Heart right ventricle (tissue), 16 donors: ENCODE measurements around the gene EEF1G. TPM values are rescaled to one million over a fixed set of nuclear protein-coding genes. Genes with fewer than 3 reads are reported as not detected.

ENCODE experiments used
- ATAC-seq, 8 donors: fragments of 200-7000 bp; cut with Tn5 transposase; one replicate each; pipeline ENCODE4 v1.9.1; 2020; ENCODE audit warnings: mild to moderate bottlenecking in 8 of 8, moderate library complexity in 8 of 8, moderate number of reproducible peaks in 1 of 8
- DNase-seq, 2 donors: peaks; one replicate each; pipeline ENCODE4 v3.0.0-alpha.2; 2020
- H3K27ac ChIP-seq, 10 donors: fragments of 200-600 bp; sonication (generic) in 2 of 10; one replicate each; pipeline versions ENCODE4 v1.5.0 to v1.8.0; 2020 to 2022; ENCODE audit warnings: mild to moderate bottlenecking in 3 of 10
- H3K27me3 ChIP-seq, 7 donors: fragments of 200-600 bp; one replicate each; pipeline ENCODE4 v1.8.0; 2021 to 2022; ENCODE audit warnings: mild to moderate bottlenecking in 2 of 7
- H3K36me3 ChIP-seq, 9 donors: fragments of 200-600 bp; sonication (generic) in 1 of 9; one replicate each; pipeline versions ENCODE4 v1.5.0 to v1.8.0; 2020 to 2022; ENCODE audit warnings: mild to moderate bottlenecking in 2 of 9
- H3K4me1 ChIP-seq, 9 donors: fragments of 200-600 bp; sonication (generic) in 1 of 9; one replicate each; pipeline versions ENCODE4 v1.5.0 to v1.8.0; 2020 to 2022; ENCODE audit warnings: mild to moderate bottlenecking in 4 of 9
- H3K4me3 ChIP-seq, 10 donors: fragments of 200-600 bp; sonication (generic) in 2 of 10; one replicate each; pipeline versions ENCODE4 v1.5.0 to v1.8.0; 2020 to 2022; ENCODE audit warnings: mild to moderate bottlenecking in 7 of 10, moderate library complexity in 2 of 10
- H3K9me3 ChIP-seq, 11 donors: fragments of 200-600 bp in 10 of 11; sonication (generic) in 2 of 11; one replicate each; pipeline versions ENCODE4 v1.5.0 to v1.8.0; 2013 to 2022; ENCODE audit warnings: mild to moderate bottlenecking in 2 of 11, control low read depth in 1 of 11, moderate library complexity in 1 of 11
- WGBS, 2 donors: extraction: QIAGEN DNeasy Blood & Tissue Kit; methylation state at CpG; one replicate each; pipeline ENCODE4 v1.1.7; 2013; ENCODE audit warnings: inconsistent platforms in 1 of 2; 5-methylcytosine and 5-hydroxymethylcytosine counted together
- intact Hi-C, 10 donors: fragments of 100-400 bp; cut with DNase I; formaldehyde crosslinking; loops; one replicate each; pipeline versions ENCODE4 v1.11.1 to v1.14.2; 2022
- polyA plus RNA-seq, 2 donors: library from polyadenylated mRNA; stranded (reverse); fragments of 200-250 nt; gene quantifications; one replicate each; pipeline ENCODE4 v1.2.3, GENCODE V29; 2013
- total RNA-seq, 10 donors: library from RNA; stranded (reverse); fragmentation: NEBNext Ultra II Directional in 3 of 10; extraction: Animal tissue kit (Norgen Biotek cat#: 25700) in 3 of 10; gene quantifications; one replicate each; pipeline versions ENCODE4 v1.2.1 to v1.2.4, GENCODE V29; 2021 to 2023
- TF ChIP-seq, protein P1 (sequence below), 9 donors: fragments of 200-600 bp; sonication (generic) in 2 of 9; IDR thresholded peaks; one replicate each; pipeline versions ENCODE4 v1.5.0 to v1.8.0; 2021 to 2022; ENCODE audit warnings: antibody characterized with exemption in 9 of 9, mild to moderate bottlenecking in 5 of 9, moderate library complexity in 1 of 9
- donor health status: Arrhythmogenic right ventricular cardiomyopathy.
- donor health status: ischemic (EF 13 %, LVEDD 7.1; RV severe dilation, severe dysfunction).
- donor health status: healthy with polysubstance abuse.
- donor health status: DM: no; HTN: yes; CAD: no.
- donor health status: DM: no; HTN: no; CAD: no.
- donor health status: ischemic (EF 25% LVEDD 6.9; RV normal size, moderate dysfunction).
- donor health status: ischemic (EF 25% LVEDD 5.7; RV mildly dilated, moderate dysfunction).
- donor health status: healthy.
- donor health status: DM: yes; HTN: yes; CAD: no.
- donor health status: Ischemic cardiomyopathy.
- donor health status: ischemic (EF 35%, LVEDD 5.7; RV mildly dilated, moderate dysfunction).
- donor health status: nonischemic (EF 11% LVEDD 7.7; RV severe dilation, severe dysfunction).
- donor health status: DM: yes; HTN: yes; CAD: no.
- donor health status: PGD.
- donor health status: ischemic (EF 29% LVEDD 5.4; RV normal size, mild dysfunction).
- donor health status: nonischemic (EF 23%, LVEDD 6.1; RV moderate dilation, normal function).

EEF1G gene
- total and polyA plus RNA-seq, 12 donors = 555 to 1,173 (median 1,002) TPM

DNA sequence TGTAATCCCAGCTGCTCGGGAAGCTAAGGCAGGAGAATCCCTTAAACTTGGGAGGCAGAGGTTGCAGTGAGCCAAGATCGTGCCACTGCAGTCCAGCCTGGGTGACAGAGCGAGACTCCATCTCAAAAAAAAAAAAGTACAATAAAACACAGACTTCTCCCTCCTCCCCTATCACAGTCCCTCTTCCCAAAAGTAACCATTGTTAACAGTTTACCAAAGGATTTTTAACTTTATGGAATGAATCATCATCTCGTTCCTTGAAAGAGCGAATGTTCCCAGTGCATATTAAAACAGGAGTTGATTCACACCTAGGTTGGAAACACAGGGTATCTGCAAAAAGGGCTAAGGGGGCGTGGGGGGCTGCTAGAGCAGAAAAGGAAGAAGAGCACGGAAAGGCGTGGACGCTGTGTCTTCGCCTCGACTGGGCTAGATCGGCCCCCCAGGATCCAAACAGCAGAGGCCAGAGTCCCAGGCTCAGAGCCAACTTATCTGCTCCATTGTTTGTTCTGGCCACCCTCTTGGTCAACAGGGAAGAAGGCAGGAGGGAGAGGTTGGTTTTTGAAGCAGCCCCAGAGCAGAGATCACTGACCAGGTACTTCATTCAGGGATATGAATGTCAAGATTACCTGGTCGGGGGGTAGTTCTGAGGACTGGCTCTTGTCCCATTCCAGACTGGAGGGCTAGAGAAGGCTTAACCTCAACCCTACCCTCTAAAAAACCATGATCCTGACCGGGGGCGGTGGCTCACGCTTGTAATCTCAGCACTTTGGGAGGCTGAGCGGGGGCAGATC is 25.0 kb downstream of the EEF1G start:
- intact Hi-C loops = loop anchor here in 3 of 10 donors (5.0 to 10.0 kb wide), 2 partner anchors 44 to 154 kb away; partner anchors contain the start of gene TUT1 (in 1 of the 3)
- no peaks in the 10 kb centered on the region for H3K9me3 ChIP-seq
- peak in 1 of 2 donors; percentile 71 for DNase-seq

DNA sequence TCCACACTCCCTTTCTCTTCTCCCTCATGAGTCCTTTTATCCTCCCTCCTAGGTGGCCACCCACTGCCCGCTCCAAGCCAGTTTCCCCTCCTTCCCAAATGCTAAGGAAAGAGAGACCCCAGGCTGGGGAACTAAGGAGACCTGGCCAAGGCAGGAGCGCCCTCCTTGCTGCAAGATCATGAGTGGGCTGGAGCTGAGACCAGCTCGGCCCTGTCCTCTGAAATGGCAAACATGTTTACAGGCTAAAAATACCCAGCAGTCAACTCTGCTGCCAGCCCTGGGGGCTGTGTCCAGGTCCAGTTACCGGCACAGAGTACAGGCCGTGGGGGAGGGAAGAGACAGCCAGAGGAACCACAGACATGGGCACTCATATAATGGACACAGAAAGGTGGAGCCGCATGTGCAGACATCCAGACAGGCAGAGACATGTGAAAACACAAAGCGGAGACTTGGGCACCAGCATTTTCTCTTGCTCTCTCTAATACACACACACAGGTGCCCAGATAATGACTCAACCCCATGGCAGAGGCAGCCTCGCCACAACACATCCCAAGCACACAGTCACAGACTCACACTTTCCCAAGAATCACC is 25.9 kb downstream of the EEF1G start:
- ATAC-seq = peak in 6 of 8 donors; percentile 2 to 45 (median 20)
- peaks cover 0 to 6% (median 0%) of the 10 kb centered on the region in 7 donors for H3K27me3 ChIP-seq
- TF ChIP-seq, protein P1, sequence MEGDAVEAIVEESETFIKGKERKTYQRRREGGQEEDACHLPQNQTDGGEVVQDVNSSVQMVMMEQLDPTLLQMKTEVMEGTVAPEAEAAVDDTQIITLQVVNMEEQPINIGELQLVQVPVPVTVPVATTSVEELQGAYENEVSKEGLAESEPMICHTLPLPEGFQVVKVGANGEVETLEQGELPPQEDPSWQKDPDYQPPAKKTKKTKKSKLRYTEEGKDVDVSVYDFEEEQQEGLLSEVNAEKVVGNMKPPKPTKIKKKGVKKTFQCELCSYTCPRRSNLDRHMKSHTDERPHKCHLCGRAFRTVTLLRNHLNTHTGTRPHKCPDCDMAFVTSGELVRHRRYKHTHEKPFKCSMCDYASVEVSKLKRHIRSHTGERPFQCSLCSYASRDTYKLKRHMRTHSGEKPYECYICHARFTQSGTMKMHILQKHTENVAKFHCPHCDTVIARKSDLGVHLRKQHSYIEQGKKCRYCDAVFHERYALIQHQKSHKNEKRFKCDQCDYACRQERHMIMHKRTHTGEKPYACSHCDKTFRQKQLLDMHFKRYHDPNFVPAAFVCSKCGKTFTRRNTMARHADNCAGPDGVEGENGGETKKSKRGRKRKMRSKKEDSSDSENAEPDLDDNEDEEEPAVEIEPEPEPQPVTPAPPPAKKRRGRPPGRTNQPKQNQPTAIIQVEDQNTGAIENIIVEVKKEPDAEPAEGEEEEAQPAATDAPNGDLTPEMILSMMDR (IDR thresholded peaks at IDR 0.05) = no peak
- H3K9me3 ChIP-seq = no peaks in the 10 kb centered on the region
- H3K4me3 ChIP-seq = peak overlapping the region; percentile 72 to 100 (median 99)
- WGBS, 2 donors = 28 to 39% methylated on average over 8 of the region's 8 CpGs
- no peaks in the 10 kb centered on the region for H3K36me3 ChIP-seq
- intact Hi-C loops = loop anchor here in 3 of 10 donors (5.0 to 10.0 kb wide), 2 partner anchors 45 to 153 kb away; partner anchors contain the start of gene TUT1 (in 1 of the 3)
- H3K4me1 ChIP-seq = peaks cover 26 to 81% (median 66%) of the 10 kb centered on the region in 9 donors
- DNase-seq = peak; percentile 62 to 72
- H3K27ac ChIP-seq = peak overlapping the region; percentile 98 to 100 (median 100)

More for the DNA sequence above, 25.0 kb downstream of the EEF1G start:
- WGBS, 2 donors = 49 to 52% methylated on average over 17 of the region's 17 CpGs
- ATAC-seq = no peak
- Histone ChIP-seq H3K4me3 (peak overlapping the region in 1 of 10 donors; percentile 4), H3K27ac (peak overlapping the region in 9 of 10 donors; percentile 98 to 100 (median 99)), H3K4me1 (peaks cover 21 to 81% (median 66%) of the 10 kb centered on the region in 9 donors), H3K36me3 (no peaks in the 10 kb centered on the region), H3K27me3 (peaks cover 0 to 6% (median 0%) of the 10 kb centered on the region in 7 donors)
- TF ChIP-seq, protein P1 (IDR thresholded peaks at IDR 0.05) = no peak

DNA sequence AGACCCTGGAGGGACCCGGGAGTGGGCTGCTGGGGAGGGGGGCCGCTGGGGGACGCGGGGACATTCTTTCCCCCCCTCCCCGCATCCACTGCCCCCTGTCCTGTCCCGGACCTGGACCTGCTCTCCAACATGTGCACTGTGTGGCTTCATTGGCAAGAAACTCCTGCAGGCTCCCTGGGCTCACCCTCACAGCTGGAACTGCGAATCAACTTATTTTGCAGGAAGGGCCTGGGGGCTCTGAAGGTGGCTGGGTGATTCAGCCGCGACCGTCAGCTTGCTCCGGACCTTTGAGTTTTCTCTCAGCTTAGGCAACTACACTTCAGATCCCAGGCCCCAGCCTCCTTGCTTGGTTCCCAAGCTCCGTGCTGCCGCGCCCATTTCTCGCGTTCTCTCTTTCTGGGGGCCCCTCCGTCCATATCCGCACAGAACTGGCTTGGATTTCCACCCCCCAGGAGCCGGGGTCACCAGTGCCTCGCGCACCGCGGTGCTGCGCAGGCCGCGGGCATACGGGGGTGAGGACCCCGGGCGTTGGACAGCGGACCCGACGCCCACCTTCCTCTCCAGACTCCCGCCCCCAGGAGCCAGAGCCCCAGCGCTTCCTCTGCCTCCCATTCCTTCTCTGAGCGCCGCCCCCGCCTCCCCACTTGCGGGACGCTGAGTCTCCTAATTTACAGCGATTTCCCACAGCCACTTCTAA is 26.6 kb downstream of the EEF1G start:
- Histone ChIP-seq H3K9me3 (no peaks in the 10 kb centered on the region), H3K27ac (peak overlapping the region; percentile 98 to 100 (median 100)), H3K36me3 (no peaks in the 10 kb centered on the region), H3K4me3 (peak overlapping the region; percentile 72 to 100 (median 99)), H3K4me1 (peaks cover 27 to 80% (median 66%) of the 10 kb centered on the region in 9 donors), H3K27me3 (peaks cover 0 to 6% (median 0%) of the 10 kb centered on the region in 7 donors)
- DNase-seq (peak in 1 of 2 donors; percentile 39), ATAC-seq (peak in 1 of 8 donors; percentile 0)
- intact Hi-C loops = loop anchor here in 4 of 10 donors (1.0 to 10.0 kb wide), 4 partner anchors 39 to 152 kb away; partner anchors contain the start of gene TUT1 (in 2 of the 4)
- TF ChIP-seq, protein P1 (IDR thresholded peaks at IDR 0.05) = no peak
- 2% methylated on average over 37 to 40 of the region's 40 CpGs for WGBS, 2 donors
